ENCODE measurements around the gene CTCFL. TPM values are rescaled to one million over a fixed set of nuclear protein-coding genes. Genes with fewer than 3 reads are reported as not detected.

Gene CTCFL
- total RNA-seq, 4 donors from 2014 or later, result not detected

DNA sequence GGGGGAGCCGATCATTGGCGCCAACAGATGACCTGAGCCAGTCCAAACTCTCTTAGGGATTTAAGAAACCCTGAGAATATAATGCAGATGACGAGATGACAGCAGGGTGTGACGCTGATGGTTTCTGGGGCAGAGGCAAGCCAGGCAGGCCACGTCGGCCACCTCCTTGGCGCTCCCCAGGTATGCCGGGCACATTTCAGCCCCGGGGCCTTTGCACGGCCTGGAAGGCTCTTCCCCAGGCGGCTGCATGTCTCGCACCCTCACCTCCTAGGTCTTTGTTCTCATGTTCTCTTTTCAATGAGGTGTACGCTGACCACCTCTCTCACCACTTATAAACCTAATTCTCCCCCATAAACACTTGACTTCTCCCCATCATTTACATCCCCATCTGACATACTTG lies 68.8 kb downstream of the CTCFL start:
- no peak for TF ChIP-seq POLR2A (IDR thresholded peaks at IDR 0.05)
- TF ChIP-seq, protein P1, sequence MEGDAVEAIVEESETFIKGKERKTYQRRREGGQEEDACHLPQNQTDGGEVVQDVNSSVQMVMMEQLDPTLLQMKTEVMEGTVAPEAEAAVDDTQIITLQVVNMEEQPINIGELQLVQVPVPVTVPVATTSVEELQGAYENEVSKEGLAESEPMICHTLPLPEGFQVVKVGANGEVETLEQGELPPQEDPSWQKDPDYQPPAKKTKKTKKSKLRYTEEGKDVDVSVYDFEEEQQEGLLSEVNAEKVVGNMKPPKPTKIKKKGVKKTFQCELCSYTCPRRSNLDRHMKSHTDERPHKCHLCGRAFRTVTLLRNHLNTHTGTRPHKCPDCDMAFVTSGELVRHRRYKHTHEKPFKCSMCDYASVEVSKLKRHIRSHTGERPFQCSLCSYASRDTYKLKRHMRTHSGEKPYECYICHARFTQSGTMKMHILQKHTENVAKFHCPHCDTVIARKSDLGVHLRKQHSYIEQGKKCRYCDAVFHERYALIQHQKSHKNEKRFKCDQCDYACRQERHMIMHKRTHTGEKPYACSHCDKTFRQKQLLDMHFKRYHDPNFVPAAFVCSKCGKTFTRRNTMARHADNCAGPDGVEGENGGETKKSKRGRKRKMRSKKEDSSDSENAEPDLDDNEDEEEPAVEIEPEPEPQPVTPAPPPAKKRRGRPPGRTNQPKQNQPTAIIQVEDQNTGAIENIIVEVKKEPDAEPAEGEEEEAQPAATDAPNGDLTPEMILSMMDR (IDR thresholded peaks at IDR 0.05), result no peak
- H3K4me3 ChIP-seq (ENCODE audit: low read depth, poor library complexity, severe bottlenecking), result no peak overlapping the region
- 91 to 95% methylated on average over 13 of the region's 13 CpGs for whole genome bisulfite sequencing, 2 donors
- DNase-seq (ENCODE audit: low spot score in 2 of 2), result no peak
- intact Hi-C loops (cut with DNase I; ENCODE audit: low total_unique reads), result no loop called here

DNA sequence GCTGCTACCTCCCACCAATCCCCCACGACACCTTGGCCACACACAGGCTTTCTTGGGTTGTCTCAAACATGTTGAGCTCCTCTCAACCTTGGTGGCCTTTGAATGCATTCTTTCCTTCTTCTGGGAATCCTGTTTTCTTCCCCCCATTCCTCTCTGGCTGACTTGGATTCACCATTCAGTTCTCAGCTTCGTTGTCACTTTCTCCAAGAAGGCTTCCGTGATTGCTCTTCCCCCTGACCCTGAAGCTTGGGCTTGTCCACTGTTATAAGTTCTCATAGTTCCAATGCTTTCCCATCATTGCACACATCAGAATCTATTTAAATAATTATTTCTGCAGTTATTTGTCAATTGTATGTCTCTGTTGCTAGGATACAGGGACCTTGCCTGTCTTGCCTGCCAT lies 69.6 kb downstream of the CTCFL start:
- 72 to 74% methylated on average over 3 of the region's 3 CpGs for WGBS, 2 donors
- no peak for DNase-seq (ENCODE audit: low spot score in 2 of 2)
- no peak overlapping the region for H3K4me3 ChIP-seq (ENCODE audit: low read depth, poor library complexity, severe bottlenecking)
- no peak for TF ChIP-seq POLR2A (IDR thresholded peaks at IDR 0.05)
- TF ChIP-seq, protein P1 (IDR thresholded peaks at IDR 0.05), result no peak
- intact Hi-C loops (cut with DNase I; ENCODE audit: low total_unique reads), result no loop called here

DNA sequence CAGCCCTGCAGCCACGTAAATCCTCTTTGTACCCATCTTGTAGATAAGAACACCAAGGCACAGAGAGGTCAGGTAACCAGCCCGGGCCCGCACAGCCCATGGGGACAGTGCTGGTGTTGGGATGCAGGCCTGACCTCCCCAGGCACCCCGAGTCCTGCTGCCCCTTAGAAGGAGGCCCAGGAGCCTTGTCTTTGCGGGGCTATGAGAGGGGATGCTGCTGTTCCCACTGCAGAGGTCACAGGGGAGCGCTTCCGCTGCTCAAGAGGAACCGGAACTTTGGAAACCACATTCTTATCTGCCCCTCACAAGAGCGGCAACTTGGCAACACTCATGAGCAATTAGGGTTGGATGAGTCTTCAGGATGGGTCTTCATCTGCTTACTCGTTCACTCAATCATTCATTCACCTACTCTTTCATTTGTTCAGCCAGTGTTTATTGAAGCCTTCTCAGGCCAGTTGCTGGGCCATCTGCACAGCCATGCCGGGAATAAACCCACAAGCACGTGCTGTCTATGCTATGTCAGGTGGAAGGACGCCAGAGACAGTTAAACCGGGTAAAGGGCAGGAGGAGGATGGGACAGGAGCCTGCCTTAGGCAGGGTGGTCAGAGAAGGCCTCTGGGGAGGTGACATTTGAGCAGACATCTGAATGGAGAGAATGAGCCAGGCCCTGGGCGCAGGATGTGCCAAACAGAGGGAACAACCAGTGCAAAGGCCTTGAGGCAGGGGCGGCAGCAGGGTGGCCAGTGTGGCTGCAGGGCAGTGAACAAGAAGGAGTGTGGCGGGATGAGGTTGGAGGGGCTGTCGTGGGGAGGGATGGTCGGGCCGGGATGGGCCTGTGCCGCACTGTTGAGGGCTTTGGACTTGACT lies 72.9 kb downstream of the CTCFL start:
- DNase-seq (ENCODE audit: low spot score in 2 of 2), result no peak
- intact Hi-C loops (cut with DNase I; ENCODE audit: low total_unique reads), result no loop called here
- H3K4me3 ChIP-seq (ENCODE audit: low read depth, poor library complexity, severe bottlenecking), result no peak overlapping the region
- 78 to 81% methylated on average over 21 of the region's 21 CpGs for WGBS, 2 donors
- TF ChIP-seq, protein P1 (IDR thresholded peaks at IDR 0.05), result no peak
- no peak for TF ChIP-seq POLR2A (IDR thresholded peaks at IDR 0.05)

DNA sequence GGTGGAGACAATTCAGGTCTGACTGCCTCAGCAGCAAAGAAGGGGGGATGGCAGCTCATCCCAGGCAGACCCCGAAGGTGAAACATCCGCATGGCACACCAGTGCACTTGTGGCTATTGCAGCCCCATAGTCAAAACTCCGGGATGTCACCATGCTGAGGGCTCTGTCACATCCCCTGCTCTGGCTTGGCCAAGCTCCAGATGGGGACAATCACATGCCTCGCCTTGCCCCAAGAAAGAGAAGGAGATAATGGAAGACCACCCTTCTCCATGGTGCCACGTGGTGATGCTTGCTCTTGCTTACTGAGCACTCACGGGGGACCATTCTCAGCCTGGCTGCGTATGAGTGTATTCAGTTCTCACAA lies 73.5 kb downstream of the CTCFL start:
- TF ChIP-seq POLR2A (IDR thresholded peaks at IDR 0.05), result no peak
- TF ChIP-seq, protein P1 (IDR thresholded peaks at IDR 0.05), result no peak
- no peak overlapping the region for H3K4me3 ChIP-seq (ENCODE audit: low read depth, poor library complexity, severe bottlenecking)
- intact Hi-C loops (cut with DNase I; ENCODE audit: low total_unique reads), result no loop called here
- WGBS, 2 donors, result 74 to 76% methylated on average over 4 to 7 of the region's 7 CpGs
- DNase-seq (ENCODE audit: low spot score in 2 of 2), result no peak

DNA sequence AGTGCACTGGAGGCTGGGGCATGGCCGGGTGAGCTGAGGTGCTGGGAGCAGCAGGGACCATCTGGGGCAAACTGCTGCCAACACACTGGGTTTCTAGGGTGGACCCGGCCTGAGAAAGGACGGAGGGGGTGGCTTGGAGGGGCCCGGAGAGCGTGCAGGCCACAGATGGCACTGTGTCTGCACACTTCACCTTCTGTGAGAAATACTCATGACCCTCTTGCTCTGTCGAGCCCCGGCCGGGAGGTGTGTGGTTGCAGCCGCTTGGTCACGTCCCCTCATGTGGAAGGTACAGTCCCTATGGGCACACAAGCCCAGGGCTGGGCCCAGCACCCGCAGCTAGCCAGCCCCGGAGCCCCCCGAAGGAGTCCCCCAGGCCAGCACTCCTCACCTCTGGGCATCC lies 74.0 kb downstream of the CTCFL start:
- intact Hi-C loops (cut with DNase I; ENCODE audit: low total_unique reads), result no loop called here
- TF ChIP-seq, protein P1 (IDR thresholded peaks at IDR 0.05), result no peak
- TF ChIP-seq POLR2A (IDR thresholded peaks at IDR 0.05), result no peak

More for the DNA sequence above, 74.0 kb downstream of the CTCFL start:
- no peak overlapping the region for H3K4me3 ChIP-seq (ENCODE audit: low read depth, poor library complexity, severe bottlenecking)
- WGBS, 2 donors, result 49 to 68% methylated on average over 13 of the region's 13 CpGs
- no peak for DNase-seq (ENCODE audit: low spot score in 2 of 2)

Data from lower leg skin (tissue), 4 donors.